HEK293 (cell line): ENCODE results near the gene FKRP.

Source experiments
- CTCF ChIA-PET: fragments of 350-600 bp; formaldehyde crosslinking; extraction: SDS; loops from one replicate; lab custom pipeline; 2021; ENCODE audit warnings: antibody characterized with exemption; lab: Yijun Ruan, JAX
- POLR2A ChIA-PET: fragments of 300-600 bp; formaldehyde crosslinking; extraction: SDS; loops from one replicate; lab custom pipeline; 2020; ENCODE audit warnings: antibody characterized with exemption, inconsistent platforms; lab: Yijun Ruan, JAX
- H3K27ac ChIP-seq: fragments of 200-500 bp; sonication (Bioruptor generic); 2 replicates; pipeline ENCODE4 v1.5.1; 2014; ENCODE audit warnings: low read depth, low read length, control low read depth, inconsistent platforms; ENCODE audit errors: extremely low read depth
- H3K36me3 ChIP-seq, 2 experiments: fragments of 200-500 bp in 1 of 2; sonication (Bioruptor generic) in 1 of 2; 1 replicate in 1 of 2; 2 replicates in 1 of 2; pipeline ENCODE4 v1.5.1; 2014 to 2017; ENCODE audit warnings: inconsistent platforms in 2 of 2, low read length in 2 of 2; ENCODE audit not compliant: control insufficient read depth in 2 of 2, insufficient read depth in 1 of 2
- H3K4me1 ChIP-seq: fragments of 200-500 bp; sonication (Bioruptor generic); 2 replicates; pipeline ENCODE4 v1.5.1; 2014; ENCODE audit warnings: mild to moderate bottlenecking, low read length, inconsistent platforms; ENCODE audit not compliant: control insufficient read depth, insufficient read depth
- H3K4me3 ChIP-seq: 2 replicates; pipeline ENCODE4 v1.5.1; 2011; ENCODE audit warnings: low read depth, mild to moderate bottlenecking, control low read depth, low read length, moderate library complexity
- H3K9me3 ChIP-seq: fragments of 200-500 bp; sonication (Bioruptor generic); 2 replicates; pipeline ENCODE4 v1.5.1; 2014; ENCODE audit warnings: low read depth, low read length, inconsistent platforms; ENCODE audit not compliant: control insufficient read depth, insufficient read depth
- MEIS1 ChIP-seq: sonication (generic); formaldehyde crosslinking; IDR thresholded peaks from 2 replicates; pipeline ENCODE4 v1.8.1; 2022; ENCODE audit warnings: missing genetic modification reagents, mild to moderate bottlenecking, borderline replicate concordance
- REPIN1 ChIP-seq: fragments of 450-650 bp; formaldehyde crosslinking; IDR thresholded peaks from 2 replicates; pipeline ENCODE4 v1.5.1; 2017; ENCODE audit warnings: missing biosample characterization, missing genetic modification characterization, low read depth
- SCRT1 ChIP-seq: fragments of 450-650 bp; formaldehyde crosslinking; IDR thresholded peaks from 2 replicates; pipeline ENCODE4 v1.5.1; 2016; ENCODE audit warnings: missing biosample characterization, missing genetic modification characterization, borderline replicate concordance
- SP3 ChIP-seq: fragments of 450-650 bp; formaldehyde crosslinking; IDR thresholded peaks from 2 replicates; pipeline ENCODE4 v1.5.1; 2016; ENCODE audit warnings: missing biosample characterization, missing genetic modification characterization
- SP7 ChIP-seq: fragments of 450-650 bp; formaldehyde crosslinking; IDR thresholded peaks from 2 replicates; pipeline ENCODE4 v1.5.1; 2016; ENCODE audit warnings: missing biosample characterization, missing genetic modification characterization
- ZBTB17 ChIP-seq: fragments of 450-650 bp; formaldehyde crosslinking; IDR thresholded peaks from 2 replicates; pipeline ENCODE4 v1.5.1; 2016; ENCODE audit warnings: missing biosample characterization, missing genetic modification characterization
- ZBTB6 ChIP-seq: fragments of 450-650 bp; formaldehyde crosslinking; IDR thresholded peaks from 2 replicates; pipeline ENCODE4 v1.5.1; 2017; ENCODE audit warnings: missing biosample characterization, missing genetic modification characterization
- ZNF10 ChIP-seq: fragments of 450-650 bp; formaldehyde crosslinking; IDR thresholded peaks from 2 replicates; pipeline ENCODE4 v1.5.1; 2017; ENCODE audit warnings: missing biosample characterization, missing genetic modification characterization
- ZNF121 ChIP-seq: fragments of 450-650 bp; formaldehyde crosslinking; IDR thresholded peaks from 2 replicates; pipeline ENCODE4 v1.5.1; 2016; ENCODE audit warnings: missing biosample characterization, missing genetic modification characterization
- ZNF157 ChIP-seq: fragments of 450-650 bp; formaldehyde crosslinking; IDR thresholded peaks from 2 replicates; pipeline ENCODE4 v1.5.1; 2016; ENCODE audit warnings: missing biosample characterization, missing genetic modification characterization
- ZNF175 ChIP-seq: fragments of 450-650 bp; formaldehyde crosslinking; IDR thresholded peaks from 2 replicates; pipeline ENCODE4 v1.5.1; 2016; ENCODE audit warnings: missing biosample characterization, missing genetic modification characterization
- ZNF19 ChIP-seq: fragments of 450-650 bp; formaldehyde crosslinking; IDR thresholded peaks from 2 replicates; pipeline ENCODE4; 2016; ENCODE audit warnings: missing biosample characterization, missing genetic modification characterization, low read depth
- ZNF23 ChIP-seq: fragments of 450-650 bp; formaldehyde crosslinking; IDR thresholded peaks from 2 replicates; pipeline ENCODE4 v1.5.1; 2016; ENCODE audit warnings: missing biosample characterization, missing genetic modification characterization, borderline replicate concordance
- ZNF341 ChIP-seq: fragments of 450-650 bp; formaldehyde crosslinking; IDR thresholded peaks from 2 replicates; pipeline ENCODE4; 2016; ENCODE audit warnings: low read depth, missing biosample characterization, missing genetic modification characterization
- ZNF426 ChIP-seq: fragments of 450-650 bp; formaldehyde crosslinking; IDR thresholded peaks from 2 replicates; pipeline ENCODE4 v1.5.1; 2017; ENCODE audit warnings: missing biosample characterization, missing genetic modification characterization, mild to moderate bottlenecking, inconsistent platforms, moderate library complexity
- ZNF530 ChIP-seq: fragments of 450-650 bp; formaldehyde crosslinking; IDR thresholded peaks from 2 replicates; pipeline ENCODE4 v1.5.1; 2016; ENCODE audit warnings: low read depth, missing biosample characterization, missing genetic modification characterization
- ZNF544 ChIP-seq: fragments of 450-650 bp; formaldehyde crosslinking; IDR thresholded peaks from 2 replicates; pipeline ENCODE4 v1.5.0; 2017; ENCODE audit warnings: missing biosample characterization, missing genetic modification characterization
- ZNF548 ChIP-seq: fragments of 450-650 bp; formaldehyde crosslinking; IDR thresholded peaks from 2 replicates; pipeline ENCODE4 v1.5.1; 2016; ENCODE audit warnings: missing biosample characterization, missing genetic modification characterization
- ZNF571 ChIP-seq: fragments of 450-650 bp; formaldehyde crosslinking; IDR thresholded peaks from 2 replicates; pipeline ENCODE4 v1.5.0; 2017; ENCODE audit warnings: missing biosample characterization, missing genetic modification characterization
- ZNF624 ChIP-seq: fragments of 450-650 bp; formaldehyde crosslinking; IDR thresholded peaks from 2 replicates; pipeline ENCODE4 v1.5.1; 2017; ENCODE audit warnings: missing biosample characterization, missing genetic modification characterization
- ZNF660 ChIP-seq: fragments of 450-650 bp; IDR thresholded peaks from 2 replicates; pipeline ENCODE4 v1.5.1; 2018; ENCODE audit warnings: missing biosample characterization, mild to moderate bottlenecking, missing genetic modification characterization
- ZNF791 ChIP-seq: fragments of 450-650 bp; formaldehyde crosslinking; IDR thresholded peaks from 2 replicates; pipeline ENCODE4 v1.5.1; 2016; ENCODE audit warnings: missing biosample characterization, missing genetic modification characterization
- ZNF843 ChIP-seq: fragments of 450-650 bp; formaldehyde crosslinking; IDR thresholded peaks from 2 replicates; pipeline ENCODE4 v1.5.1; 2016; ENCODE audit warnings: missing biosample characterization, missing genetic modification characterization
- ZSCAN18 ChIP-seq: fragments of 450-650 bp; formaldehyde crosslinking; IDR thresholded peaks from 2 replicates; pipeline ENCODE4 v1.5.1; 2016; ENCODE audit warnings: missing biosample characterization, missing genetic modification characterization
- TF ChIP-seq, protein P1 (sequence below): fragments of 450-650 bp; formaldehyde crosslinking; IDR thresholded peaks from 2 replicates; pipeline ENCODE4 v1.5.1; 2017; ENCODE audit warnings: missing biosample characterization, missing genetic modification characterization
- TF ChIP-seq, protein P2 (sequence below): fragments of 450-650 bp; formaldehyde crosslinking; IDR thresholded peaks from 2 replicates; pipeline ENCODE4 v1.5.1; 2016; ENCODE audit warnings: missing biosample characterization, missing genetic modification characterization
- TF ChIP-seq, protein P3 (sequence below): fragments of 450-650 bp; formaldehyde crosslinking; IDR thresholded peaks from 2 replicates; pipeline ENCODE4 v1.5.1; 2016; ENCODE audit warnings: missing biosample characterization, missing genetic modification characterization

Gene FKRP

GRCh38 chr19:46782355-46783019, 36.6 kb downstream of the FKRP start:
- H3K36me3 ChIP-seq = peaks cover 72 to 81% of the 10 kb centered on the region in 2 experiments
- POLR2A ChIA-PET = interaction anchor here (0.6 to 2.1 kb wide), 5 partner anchors 10 to 213 kb away, joined by 3 to 7 read pairs (median 5); no protein-coding TSS in a partner anchor

DNA sequence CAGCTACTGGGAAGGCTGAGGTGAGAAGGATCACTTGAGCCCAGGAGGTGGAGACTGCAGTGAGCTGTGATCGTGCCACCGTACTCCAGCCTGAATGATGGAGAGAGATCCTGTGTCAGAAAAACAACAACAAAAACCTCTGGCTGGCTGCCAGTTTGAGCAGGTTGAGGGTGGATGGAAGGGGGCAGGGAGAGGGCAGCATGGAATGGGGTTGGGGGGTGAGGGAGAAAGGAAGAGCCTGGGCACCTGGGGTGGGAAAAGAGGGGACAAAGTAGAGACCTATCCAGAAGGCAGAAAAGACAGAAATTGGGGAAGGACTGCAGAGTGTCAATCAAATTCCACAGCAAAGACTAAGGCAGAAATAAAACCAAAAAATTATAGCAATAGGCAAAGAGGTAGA, 37.8 kb downstream of the FKRP start:
- ChIA-PET CTCF (interaction anchor here (0.6 to 4.5 kb wide), 13 partner anchors 14 to 1305 kb away, joined by 3 to 26 read pairs (median 4); no protein-coding TSS in a partner anchor), POLR2A (interaction anchor here (0.7 to 3.5 kb wide), 6 partner anchors 8 to 48 kb away, joined by 4 to 21 read pairs (median 8); no protein-coding TSS in a partner anchor)
- peaks cover 60 to 70% of the 10 kb centered on the region in 2 experiments for H3K36me3 ChIP-seq
- peaks cover 20% of the 10 kb centered on the region for H3K4me1 ChIP-seq
- H3K9me3 ChIP-seq = no peaks in the 10 kb centered on the region
- H3K4me3 ChIP-seq = no peak overlapping the region
- peak overlapping the region; percentile 96 for H3K27ac ChIP-seq
- TF ChIP-seq ZNF23 (tag by site-specific recombination) (no peak), ZNF544 (tag by site-specific recombination) (0 out of 2 replicates have a peak, but pooled peaks have one; percentile 22), ZNF660 (peak; percentile 37), ZNF843 (tag by site-specific recombination) (no peak), ZNF548 (tag by site-specific recombination) (no peak), ZNF175 (tag by site-specific recombination) (no peak), ZBTB17 (peak; percentile 65; the same call in 1 of the 2 replicates), ZNF530 (tag by site-specific recombination) (no peak), ZNF10 (tag by site-specific recombination) (no peak), ZBTB6 (tag by site-specific recombination) (peak; percentile 92), ZNF19 (no peak), SP3 (no peak), ZNF341 (tag by site-specific recombination) (peak; percentile 79)
- TF ChIP-seq, protein P1, sequence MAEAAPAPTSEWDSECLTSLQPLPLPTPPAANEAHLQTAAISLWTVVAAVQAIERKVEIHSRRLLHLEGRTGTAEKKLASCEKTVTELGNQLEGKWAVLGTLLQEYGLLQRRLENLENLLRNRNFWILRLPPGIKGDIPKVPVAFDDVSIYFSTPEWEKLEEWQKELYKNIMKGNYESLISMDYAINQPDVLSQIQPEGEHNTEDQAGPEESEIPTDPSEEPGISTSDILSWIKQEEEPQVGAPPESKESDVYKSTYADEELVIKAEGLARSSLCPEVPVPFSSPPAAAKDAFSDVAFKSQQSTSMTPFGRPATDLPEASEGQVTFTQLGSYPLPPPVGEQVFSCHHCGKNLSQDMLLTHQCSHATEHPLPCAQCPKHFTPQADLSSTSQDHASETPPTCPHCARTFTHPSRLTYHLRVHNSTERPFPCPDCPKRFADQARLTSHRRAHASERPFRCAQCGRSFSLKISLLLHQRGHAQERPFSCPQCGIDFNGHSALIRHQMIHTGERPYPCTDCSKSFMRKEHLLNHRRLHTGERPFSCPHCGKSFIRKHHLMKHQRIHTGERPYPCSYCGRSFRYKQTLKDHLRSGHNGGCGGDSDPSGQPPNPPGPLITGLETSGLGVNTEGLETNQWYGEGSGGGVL = peak; percentile 97

More at GRCh38 chr19:46782355-46783019, 36.6 kb downstream of the FKRP start:
- Histone ChIP-seq H3K4me3 (no peak overlapping the region), H3K27ac (peak overlapping the region; percentile 53), H3K9me3 (no peaks in the 10 kb centered on the region), H3K4me1 (peaks cover 20% of the 10 kb centered on the region)
- CTCF ChIA-PET = interaction anchor here (0.5 to 4.5 kb wide), 6 partner anchors 16 to 58 kb away, joined by 3 to 26 read pairs (median 4); no protein-coding TSS in a partner anchor
- TF ChIP-seq ZNF426 (tag by site-specific recombination) (no peak), ZNF624 (tag by site-specific recombination) (no peak), SP7 (no peak), ZNF791 (tag by site-specific recombination) (no peak), ZNF571 (tag by site-specific recombination) (no peak), SCRT1 (tag by site-specific recombination) (no peak), REPIN1 (tag by site-specific recombination) (no peak), MEIS1 (CRISPR knock-in tag) (no peak), ZNF121 (no peak), ZSCAN18 (tag by site-specific recombination) (no peak), ZNF157 (tag by site-specific recombination) (no peak)
- TF ChIP-seq, protein P2, sequence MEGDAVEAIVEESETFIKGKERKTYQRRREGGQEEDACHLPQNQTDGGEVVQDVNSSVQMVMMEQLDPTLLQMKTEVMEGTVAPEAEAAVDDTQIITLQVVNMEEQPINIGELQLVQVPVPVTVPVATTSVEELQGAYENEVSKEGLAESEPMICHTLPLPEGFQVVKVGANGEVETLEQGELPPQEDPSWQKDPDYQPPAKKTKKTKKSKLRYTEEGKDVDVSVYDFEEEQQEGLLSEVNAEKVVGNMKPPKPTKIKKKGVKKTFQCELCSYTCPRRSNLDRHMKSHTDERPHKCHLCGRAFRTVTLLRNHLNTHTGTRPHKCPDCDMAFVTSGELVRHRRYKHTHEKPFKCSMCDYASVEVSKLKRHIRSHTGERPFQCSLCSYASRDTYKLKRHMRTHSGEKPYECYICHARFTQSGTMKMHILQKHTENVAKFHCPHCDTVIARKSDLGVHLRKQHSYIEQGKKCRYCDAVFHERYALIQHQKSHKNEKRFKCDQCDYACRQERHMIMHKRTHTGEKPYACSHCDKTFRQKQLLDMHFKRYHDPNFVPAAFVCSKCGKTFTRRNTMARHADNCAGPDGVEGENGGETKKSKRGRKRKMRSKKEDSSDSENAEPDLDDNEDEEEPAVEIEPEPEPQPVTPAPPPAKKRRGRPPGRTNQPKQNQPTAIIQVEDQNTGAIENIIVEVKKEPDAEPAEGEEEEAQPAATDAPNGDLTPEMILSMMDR = no peak
- TF ChIP-seq, protein P3, sequence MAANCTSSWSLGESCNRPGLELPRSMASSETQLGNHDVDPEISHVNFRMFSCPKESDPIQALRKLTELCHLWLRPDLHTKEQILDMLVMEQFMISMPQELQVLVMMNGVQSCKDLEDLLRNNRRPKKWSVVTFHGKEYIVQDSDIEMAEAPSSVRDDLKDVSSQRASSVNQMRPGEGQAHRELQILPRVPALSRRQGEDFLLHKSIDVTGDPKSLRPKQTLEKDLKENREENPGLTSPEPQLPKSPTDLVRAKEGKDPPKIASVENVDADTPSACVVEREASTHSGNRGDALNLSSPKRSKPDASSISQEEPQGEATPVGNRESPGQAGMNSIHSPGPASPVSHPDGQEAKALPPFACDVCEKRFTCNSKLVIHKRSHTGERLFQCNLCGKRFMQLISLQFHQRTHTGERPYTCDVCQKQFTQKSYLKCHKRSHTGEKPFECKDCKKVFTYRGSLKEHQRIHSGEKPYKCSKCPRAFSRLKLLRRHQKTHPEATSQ (tag by site-specific recombination) = no peak
